OCI-LY1 (cell line): ENCODE measurements around the gene TNRC6A.
A peak's percentile ranks its signal among the peaks of the same experiment; 100 is the strongest.

Experiments used
- H2AFZ ChIP-seq: fragments of 200-600 bp; sonication (generic), shearing (Covaris generic); 2 replicates; pipeline ENCODE4 v1.6.0; 2014; ENCODE audit warnings: antibody characterized with exemption, mild to moderate bottlenecking, low read length
- H3F3A ChIP-seq: fragments of 200-600 bp; sonication (generic), shearing (Covaris generic); 2 replicates; pipeline ENCODE4 v1.6.0; 2014; ENCODE audit warnings: mild to moderate bottlenecking, antibody characterized with exemption, low read length, moderate library complexity; ENCODE audit not compliant: insufficient read depth
- H3K27ac ChIP-seq: fragments of 200-600 bp; sonication (generic); 2 replicates; pipeline ENCODE4 v1.5.1; 2014; ENCODE audit warnings: low read length, mixed run types, mild to moderate bottlenecking, low read depth; ENCODE audit not compliant: poor library complexity, severe bottlenecking
- H3K27me3 ChIP-seq: fragments of 200-600 bp; sonication (generic); 2 replicates; pipeline ENCODE4 v1.6.0; 2014; ENCODE audit warnings: antibody characterized with exemption, mild to moderate bottlenecking, low read length, moderate library complexity; ENCODE audit not compliant: insufficient read depth
- H3K36me3 ChIP-seq: fragments of 200-600 bp; sonication (generic); 2 replicates; pipeline ENCODE4 v1.6.1; 2014; ENCODE audit warnings: mild to moderate bottlenecking, antibody characterized with exemption, low read length, moderate library complexity, mixed read lengths; ENCODE audit not compliant: insufficient read depth
- H3K4me1 ChIP-seq: fragments of 200-600 bp; sonication (generic); 2 replicates; pipeline ENCODE4 v1.5.1; 2014; ENCODE audit warnings: mild to moderate bottlenecking, low read length, moderate library complexity; ENCODE audit not compliant: insufficient read depth, severe bottlenecking
- H3K4me2 ChIP-seq: fragments of 200-600 bp; sonication (generic), shearing (Covaris generic); 2 replicates; pipeline ENCODE4 v1.6.1; 2014; ENCODE audit warnings: low read length
- H3K4me3 ChIP-seq: fragments of 200-600 bp; sonication (generic); 2 replicates; pipeline ENCODE4 v1.5.1; 2014; ENCODE audit warnings: low read length, low read depth, mild to moderate bottlenecking, mixed read lengths; ENCODE audit not compliant: poor library complexity, severe bottlenecking
- H3K79me2 ChIP-seq: fragments of 200-600 bp; shearing (Covaris generic); 2 replicates; pipeline ENCODE4 v1.6.1; 2016; ENCODE audit warnings: mixed run types, low read length, mixed read lengths; ENCODE audit not compliant: insufficient read depth
- H3K9ac ChIP-seq: fragments of 200-600 bp; sonication (generic), shearing (Covaris generic); 2 replicates; pipeline ENCODE4 v1.6.1; 2014; ENCODE audit warnings: mild to moderate bottlenecking, low read length, mixed read lengths
- H3K9me2 ChIP-seq: fragments of 200-600 bp; sonication (generic), shearing (Covaris generic); 2 replicates; pipeline ENCODE4 v1.6.1; 2014; ENCODE audit warnings: low read depth, mild to moderate bottlenecking, low read length, mixed read lengths
- H3K9me3 ChIP-seq: fragments of 200-600 bp; shearing (Covaris generic); 2 replicates; pipeline ENCODE4 v1.6.1; 2014; ENCODE audit warnings: low read length, mixed read lengths
- H4K20me1 ChIP-seq: fragments of 200-600 bp; sonication (generic), shearing (Covaris generic); 2 replicates; pipeline ENCODE4 v1.6.0; 2016; ENCODE audit warnings: mild to moderate bottlenecking, low read length; ENCODE audit not compliant: insufficient read depth
- EZH2 ChIP-seq: fragments of 200-600 bp; sonication (generic), shearing (Covaris generic); IDR thresholded peaks from 2 replicates; pipeline ENCODE4 v1.8.0; 2017; ENCODE audit warnings: borderline replicate concordance, mixed run types, mild to moderate bottlenecking, antibody characterized with exemption, low read length, moderate library complexity, mixed read lengths
- TF ChIP-seq, protein P1 (sequence below): fragments of 200-600 bp; sonication (generic), shearing (Covaris generic); IDR thresholded peaks from 2 replicates; pipeline ENCODE4 v1.5.1; 2017; ENCODE audit warnings: mild to moderate bottlenecking, antibody characterized with exemption, low read length, moderate library complexity, mixed read lengths

The TNRC6A gene

DNA sequence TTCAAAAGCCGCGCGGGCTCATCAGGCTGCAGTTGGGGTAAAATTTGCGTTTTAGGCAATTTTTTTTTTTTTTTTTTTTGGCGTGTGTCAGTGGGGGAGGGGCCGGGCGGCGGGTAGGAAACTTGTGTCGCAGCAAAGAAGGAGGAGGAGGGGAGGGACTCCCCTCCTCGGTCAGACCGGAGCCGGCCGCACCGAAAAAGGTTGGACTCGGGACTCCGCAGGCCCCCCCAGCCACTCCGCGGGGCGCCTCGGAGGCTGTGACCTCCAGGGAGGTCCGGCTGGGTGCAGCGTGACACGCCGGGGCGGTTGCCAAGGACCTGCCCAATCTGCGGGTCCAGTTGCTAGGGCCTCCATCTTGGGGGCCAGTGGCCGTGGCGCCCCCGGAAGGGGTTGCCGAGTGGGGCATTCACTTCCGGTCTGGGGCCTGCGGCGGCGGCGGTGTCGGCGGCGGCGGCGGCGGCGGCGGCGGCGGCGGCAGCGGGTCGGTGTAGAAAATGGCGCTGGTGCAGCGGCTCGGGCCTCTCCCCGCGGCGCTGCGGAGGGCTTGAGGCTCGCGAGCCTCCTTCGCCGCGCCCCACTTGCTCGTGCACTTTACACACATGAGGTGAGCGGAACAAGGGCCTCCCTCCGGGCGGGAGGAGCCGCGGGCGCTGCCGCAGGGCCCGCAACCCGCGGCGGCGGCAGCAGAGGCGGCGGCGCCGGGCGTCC lies at the start of gene TNRC6A:
TSS of gene TNRC6A (plus strand) at position 409 of the 708 bp plus-strand sequence. CDS start at position 600, 191 bp downstream.
- H3K36me3 ChIP-seq: peaks cover 29% of the 10 kb centered on the region
- H3K4me3 ChIP-seq: peak within 1 kb of the TSS; percentile 82
- peak within 1 kb of the TSS; percentile 99 for H3K4me2 ChIP-seq
- peak within 1 kb of the TSS; percentile 98 for H2AFZ ChIP-seq
- H4K20me1 ChIP-seq: no peaks in the 10 kb centered on the region
- peaks cover 24% of the 10 kb centered on the region for H3K4me1 ChIP-seq
- H3K27me3 ChIP-seq: no peaks in the 10 kb centered on the region
- no peaks in the 10 kb centered on the region for H3K9me2 ChIP-seq
- H3K9ac ChIP-seq: peak within 1 kb of the TSS; percentile 82
- H3K9me3 ChIP-seq: no peaks in the 10 kb centered on the region
- H3K27ac ChIP-seq: peak within 1 kb of the TSS; percentile 69
- H3K79me2 ChIP-seq: peaks cover 48% of the 10 kb centered on the region
- no peaks in the 10 kb centered on the region for H3F3A ChIP-seq
- TF ChIP-seq, protein P1, sequence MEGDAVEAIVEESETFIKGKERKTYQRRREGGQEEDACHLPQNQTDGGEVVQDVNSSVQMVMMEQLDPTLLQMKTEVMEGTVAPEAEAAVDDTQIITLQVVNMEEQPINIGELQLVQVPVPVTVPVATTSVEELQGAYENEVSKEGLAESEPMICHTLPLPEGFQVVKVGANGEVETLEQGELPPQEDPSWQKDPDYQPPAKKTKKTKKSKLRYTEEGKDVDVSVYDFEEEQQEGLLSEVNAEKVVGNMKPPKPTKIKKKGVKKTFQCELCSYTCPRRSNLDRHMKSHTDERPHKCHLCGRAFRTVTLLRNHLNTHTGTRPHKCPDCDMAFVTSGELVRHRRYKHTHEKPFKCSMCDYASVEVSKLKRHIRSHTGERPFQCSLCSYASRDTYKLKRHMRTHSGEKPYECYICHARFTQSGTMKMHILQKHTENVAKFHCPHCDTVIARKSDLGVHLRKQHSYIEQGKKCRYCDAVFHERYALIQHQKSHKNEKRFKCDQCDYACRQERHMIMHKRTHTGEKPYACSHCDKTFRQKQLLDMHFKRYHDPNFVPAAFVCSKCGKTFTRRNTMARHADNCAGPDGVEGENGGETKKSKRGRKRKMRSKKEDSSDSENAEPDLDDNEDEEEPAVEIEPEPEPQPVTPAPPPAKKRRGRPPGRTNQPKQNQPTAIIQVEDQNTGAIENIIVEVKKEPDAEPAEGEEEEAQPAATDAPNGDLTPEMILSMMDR: no peak
- no peak for TF ChIP-seq EZH2

DNA sequence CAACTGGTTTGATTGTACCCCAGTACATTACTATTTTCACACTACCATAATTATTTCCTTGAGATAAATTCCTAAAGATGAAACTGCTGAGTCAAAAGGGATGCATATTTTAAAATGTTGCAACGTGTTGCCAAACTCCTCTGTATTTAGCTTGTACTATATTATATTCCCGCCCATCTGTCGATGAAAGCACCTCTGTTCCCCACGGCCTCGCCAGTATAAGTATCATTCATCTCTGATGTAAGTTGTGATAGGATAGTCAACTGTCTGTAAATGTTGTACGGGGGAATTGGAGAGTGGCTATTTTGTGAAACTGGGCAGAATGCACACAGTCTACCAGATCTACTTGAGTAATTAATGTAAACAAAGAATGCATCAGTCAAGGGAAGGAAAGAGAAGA lies 47.7 kb upstream of the TNRC6A start:
- H3K27ac ChIP-seq: no peak overlapping the region
- no peaks in the 10 kb centered on the region for H3K9me2 ChIP-seq
- no peak overlapping the region for H3K9ac ChIP-seq
- H3K4me1 ChIP-seq: no peaks in the 10 kb centered on the region
- no peaks in the 10 kb centered on the region for H4K20me1 ChIP-seq
- no peaks in the 10 kb centered on the region for H3F3A ChIP-seq
- H3K27me3 ChIP-seq: no peaks in the 10 kb centered on the region
- no peaks in the 10 kb centered on the region for H3K9me3 ChIP-seq
- no peak overlapping the region for H3K4me2 ChIP-seq
- H2AFZ ChIP-seq: no peak overlapping the region
- TF ChIP-seq EZH2: no peak
- TF ChIP-seq, protein P1: no peak
- H3K36me3 ChIP-seq: no peaks in the 10 kb centered on the region
- no peak overlapping the region for H3K4me3 ChIP-seq
- H3K79me2 ChIP-seq: no peaks in the 10 kb centered on the region

DNA sequence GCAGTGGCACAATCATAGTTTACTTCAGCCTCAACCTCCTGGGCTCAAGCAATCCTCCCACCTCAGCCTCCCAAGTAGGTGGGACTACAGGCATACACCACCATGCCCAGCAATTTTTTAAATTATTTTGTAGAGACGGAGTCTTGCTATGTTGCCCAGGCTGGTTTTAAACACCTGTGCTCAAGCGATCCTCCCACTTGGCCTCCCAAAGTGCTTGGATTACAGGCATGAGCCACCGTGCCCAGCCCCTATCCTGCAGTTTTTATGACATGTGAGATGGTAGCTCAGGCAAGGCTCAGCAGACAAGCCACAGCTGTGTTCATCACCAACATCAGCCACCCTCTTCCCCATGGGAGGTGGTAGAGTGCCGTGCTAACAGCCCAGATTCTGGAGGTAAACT lies 46.2 kb upstream of the TNRC6A start:
- no peaks in the 10 kb centered on the region for H3K79me2 ChIP-seq
- H3K9me2 ChIP-seq: no peaks in the 10 kb centered on the region
- no peaks in the 10 kb centered on the region for H3K4me1 ChIP-seq
- no peaks in the 10 kb centered on the region for H4K20me1 ChIP-seq
- no peaks in the 10 kb centered on the region for H3F3A ChIP-seq
- no peaks in the 10 kb centered on the region for H3K27me3 ChIP-seq
- H2AFZ ChIP-seq: no peak overlapping the region
- TF ChIP-seq EZH2: no peak
- TF ChIP-seq, protein P1: no peak
- H3K9ac ChIP-seq: no peak overlapping the region
- no peak overlapping the region for H3K4me3 ChIP-seq
- H3K9me3 ChIP-seq: no peaks in the 10 kb centered on the region
- no peaks in the 10 kb centered on the region for H3K36me3 ChIP-seq
- no peak overlapping the region for H3K27ac ChIP-seq
- no peak overlapping the region for H3K4me2 ChIP-seq
